ACC112 (cell line): ENCODE results near the gene PDHB.
"Not testable (repeated sequence)": the region's sequence is repeated elsewhere in the genome, so short reads cannot be mapped to it uniquely, and the experiment has no call there.

Experiments used
- H2AFZ ChIP-seq: fragments of 200-600 bp; sonication (generic); one replicate; pipeline ENCODE4 v1.6.0; 2017; ENCODE audit warnings: antibody characterized with exemption, low read length; ENCODE audit not compliant: unreplicated experiment
- H3K27ac ChIP-seq: fragments of 200-600 bp; sonication (generic); 2 replicates; pipeline ENCODE4 v1.5.1; 2014; ENCODE audit warnings: low read depth, mild to moderate bottlenecking, antibody characterized with exemption, low read length, moderate library complexity
- H3K27me3 ChIP-seq: fragments of 200-600 bp; sonication (generic); 2 replicates; pipeline ENCODE4 v1.6.1; 2014; ENCODE audit warnings: mild to moderate bottlenecking, antibody characterized with exemption, low read length, moderate library complexity, mixed read lengths; ENCODE audit not compliant: insufficient read depth
- H3K36me3 ChIP-seq: fragments of 200-600 bp; sonication (generic); 2 replicates; pipeline ENCODE4 v1.6.1; 2016; ENCODE audit warnings: mild to moderate bottlenecking, antibody characterized with exemption, low read length, moderate library complexity, mixed read lengths; ENCODE audit not compliant: insufficient read depth
- H3K4me1 ChIP-seq: fragments of 200-600 bp; sonication (generic); one replicate; pipeline ENCODE4 v1.6.1; 2016; ENCODE audit warnings: low read length, mixed read lengths; ENCODE audit not compliant: insufficient read depth, unreplicated experiment, control insufficient read depth
- H3K4me3 ChIP-seq: fragments of 200-600 bp; sonication (generic); 2 replicates; pipeline ENCODE4 v1.5.1; 2014; ENCODE audit warnings: mild to moderate bottlenecking, low read depth, low read length
- H3K79me2 ChIP-seq: fragments of 200-600 bp; sonication (generic); one replicate; pipeline ENCODE4 v1.6.0; 2016; ENCODE audit warnings: low read length; ENCODE audit not compliant: control insufficient read depth, unreplicated experiment, insufficient read depth

PDHB gene

GRCh38 chr3:58469096-58469495 is 35.5 kb upstream of the PDHB start:
- Histone ChIP-seq H2AFZ (no peak overlapping the region), H3K4me3 (no peak overlapping the region), H3K36me3 (no peaks in the 10 kb centered on the region), H3K27me3 (no peaks in the 10 kb centered on the region), H3K4me1 (peaks cover 27% of the 10 kb centered on the region), H3K79me2 (no peaks in the 10 kb centered on the region), H3K27ac (no peak overlapping the region)

- no peak overlapping the region for H3K27ac ChIP-seq
- no peak overlapping the region for H3K4me3 ChIP-seq
- H3K4me1 ChIP-seq, result peaks cover 36% of the 10 kb centered on the region
- no peaks in the 10 kb centered on the region for H3K79me2 ChIP-seq
- H3K36me3 ChIP-seq, result no peaks in the 10 kb centered on the region
- no peaks in the 10 kb centered on the region for H3K27me3 ChIP-seq
- H2AFZ ChIP-seq, result no peak overlapping the region
Observed at GRCh38 chr3:58466899-58467563, 33.4 kb upstream of the PDHB start.

- Histone ChIP-seq H3K4me3 (no peak overlapping the region), H3K36me3 (no peaks in the 10 kb centered on the region), H3K79me2 (no peaks in the 10 kb centered on the region), H3K27ac (no peak overlapping the region), H2AFZ (no peak overlapping the region), H3K27me3 (no peaks in the 10 kb centered on the region), H3K4me1 (peaks cover 15% of the 10 kb centered on the region)
Observed at GRCh38 chr3:58464866-58465265, 31.2 kb upstream of the PDHB start.

GRCh38 chr3:58463942-58464271 is 30.3 kb upstream of the PDHB start:
- no peaks in the 10 kb centered on the region for H3K36me3 ChIP-seq
- peak overlapping the region; percentile 56 for H2AFZ ChIP-seq
- H3K27me3 ChIP-seq, result no peaks in the 10 kb centered on the region
- H3K27ac ChIP-seq, result no peak overlapping the region
- H3K4me3 ChIP-seq, result peak overlapping the region; percentile 61; the same call in 1 of the 2 replicates
- H3K4me1 ChIP-seq, result peaks cover 13% of the 10 kb centered on the region
- no peaks in the 10 kb centered on the region for H3K79me2 ChIP-seq

- H3K79me2 ChIP-seq, result no peaks in the 10 kb centered on the region
- H3K27me3 ChIP-seq, result no peaks in the 10 kb centered on the region
- H3K4me1 ChIP-seq, result peaks cover 13% of the 10 kb centered on the region
- 0 out of 2 replicates have a peak overlapping the region, but pooled peaks have one; percentile 1 for H3K27ac ChIP-seq
- H3K4me3 ChIP-seq, result peak overlapping the region; percentile 61
- no peaks in the 10 kb centered on the region for H3K36me3 ChIP-seq
- peak overlapping the region; percentile 56 for H2AFZ ChIP-seq
Observed at GRCh38 chr3:58463181-58463941, 29.7 kb upstream of the PDHB start.

- Histone ChIP-seq H3K4me3 (no peak overlapping the region), H3K36me3 (no peaks in the 10 kb centered on the region), H3K4me1 (peaks cover 13% of the 10 kb centered on the region), H3K27me3 (no peaks in the 10 kb centered on the region), H3K79me2 (no peaks in the 10 kb centered on the region), H2AFZ (peak overlapping the region; percentile 56), H3K27ac (no peak overlapping the region)
Observed at GRCh38 chr3:58462829-58463180, 29.2 kb upstream of the PDHB start.

GRCh38 chr3:58459160-58459559 is 25.5 kb upstream of the PDHB start:
- Histone ChIP-seq H3K4me1 (peaks cover 12% of the 10 kb centered on the region), H2AFZ (no peak overlapping the region), H3K27ac (no peak overlapping the region), H3K27me3 (no peaks in the 10 kb centered on the region), H3K79me2 (no peaks in the 10 kb centered on the region), H3K36me3 (no peaks in the 10 kb centered on the region), H3K4me3 (no peak overlapping the region)

GRCh38 chr3:58452176-58452575 is 18.5 kb upstream of the PDHB start:
- H3K27ac ChIP-seq, result no peak overlapping the region
- no peaks in the 10 kb centered on the region for H3K79me2 ChIP-seq
- no peaks in the 10 kb centered on the region for H3K36me3 ChIP-seq
- H2AFZ ChIP-seq, result no peak overlapping the region
- no peak overlapping the region for H3K4me3 ChIP-seq
- H3K27me3 ChIP-seq, result no peaks in the 10 kb centered on the region
- H3K4me1 ChIP-seq, result no peaks in the 10 kb centered on the region

GRCh38 chr3:58441514-58442450 is 8.2 kb upstream of the PDHB start:
- H2AFZ ChIP-seq, result no peak overlapping the region
- H3K79me2 ChIP-seq, result no peaks in the 10 kb centered on the region
- no peak overlapping the region for H3K4me3 ChIP-seq
- H3K27ac ChIP-seq, result no peak overlapping the region
- H3K36me3 ChIP-seq, result no peaks in the 10 kb centered on the region
- H3K4me1 ChIP-seq, result no peaks in the 10 kb centered on the region
- no peaks in the 10 kb centered on the region for H3K27me3 ChIP-seq

GRCh38 chr3:58440996-58441355 is 7.3 kb upstream of the PDHB start:
- not testable (repeated sequence) for H3K4me3 ChIP-seq, H3K36me3 ChIP-seq, H3K27me3 ChIP-seq, H3K4me1 ChIP-seq, H3K79me2 ChIP-seq, H2AFZ ChIP-seq, H3K27ac ChIP-seq
